ENCODE results near the gene VAV3.
"Not testable (repeated sequence)": the region's sequence is repeated elsewhere in the genome, so short reads cannot be mapped to it uniquely, and the experiment has no call there.

The VAV3 gene

DNA sequence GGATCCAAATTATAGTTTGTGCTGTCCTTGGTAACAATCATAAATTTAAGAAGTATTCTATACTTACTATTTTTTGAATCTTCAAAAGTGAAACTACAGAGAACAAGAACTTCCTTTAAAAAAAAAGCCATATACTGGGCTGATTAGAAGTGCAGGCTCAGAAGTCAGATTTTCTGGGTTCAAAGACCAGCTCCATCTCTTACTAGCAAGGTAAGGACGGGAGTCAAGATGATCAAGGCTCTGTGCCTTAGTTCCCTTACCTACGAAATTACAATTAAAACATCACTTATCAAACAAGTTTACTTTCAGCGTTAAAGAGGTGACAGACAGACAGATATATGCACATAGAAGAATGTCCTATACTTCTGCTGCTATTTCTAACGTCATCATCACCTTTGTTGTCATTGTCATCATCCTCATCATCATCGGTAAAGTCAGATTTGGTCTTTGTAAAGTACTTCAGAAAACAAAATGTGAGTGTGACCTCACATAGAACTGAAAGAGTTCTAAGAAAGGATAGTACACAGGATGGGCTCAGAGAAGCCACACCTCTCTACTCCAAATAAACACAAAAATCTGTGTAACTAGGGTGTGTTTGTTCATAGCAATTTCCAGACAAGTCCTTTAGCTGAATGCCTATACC, 178.7 kb downstream of the VAV3 start:
- DNase-seq: no peak

- DNase-seq: no peak
These were observed 179.3 kb downstream of the VAV3 start for GRCh38 chr1:107785496-107786202.

DNA sequence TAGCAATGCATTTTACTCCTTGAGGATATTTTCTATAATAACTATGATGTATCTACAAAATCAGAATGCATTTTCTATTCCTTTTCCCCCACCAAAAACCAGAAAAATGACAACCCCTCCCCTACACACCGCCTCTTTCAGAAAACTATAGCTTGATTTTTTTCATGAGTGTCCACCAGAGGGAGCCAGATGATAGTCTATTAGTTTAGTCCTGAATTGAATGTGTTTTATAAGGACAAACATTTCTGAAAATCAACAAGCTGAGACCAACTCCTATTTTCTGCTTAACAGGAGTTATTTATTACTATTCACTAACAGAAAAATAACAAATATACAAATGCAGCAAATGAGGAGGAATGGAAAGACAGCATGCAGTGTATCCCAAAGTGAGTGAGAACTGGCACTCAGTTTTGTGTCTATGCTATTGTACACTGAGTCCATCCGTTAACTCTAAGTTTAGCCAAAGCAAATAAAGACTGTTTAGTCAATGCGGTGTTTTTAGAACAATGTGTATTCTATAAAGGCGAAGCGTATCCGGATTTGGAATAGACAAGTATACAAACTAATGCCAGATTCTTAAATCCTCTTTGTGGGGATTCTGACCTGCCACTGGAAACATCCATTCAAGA, 182.6 kb downstream of the VAV3 start:
- no peak for DNase-seq

GRCh38 chr1:107781245-107781644, 183.7 kb downstream of the VAV3 start:
- DNase-seq: no peak

- DNase-seq: no peak
These were observed 187.3 kb downstream of the VAV3 start for GRCh38 chr1:107777664-107778047.

DNA sequence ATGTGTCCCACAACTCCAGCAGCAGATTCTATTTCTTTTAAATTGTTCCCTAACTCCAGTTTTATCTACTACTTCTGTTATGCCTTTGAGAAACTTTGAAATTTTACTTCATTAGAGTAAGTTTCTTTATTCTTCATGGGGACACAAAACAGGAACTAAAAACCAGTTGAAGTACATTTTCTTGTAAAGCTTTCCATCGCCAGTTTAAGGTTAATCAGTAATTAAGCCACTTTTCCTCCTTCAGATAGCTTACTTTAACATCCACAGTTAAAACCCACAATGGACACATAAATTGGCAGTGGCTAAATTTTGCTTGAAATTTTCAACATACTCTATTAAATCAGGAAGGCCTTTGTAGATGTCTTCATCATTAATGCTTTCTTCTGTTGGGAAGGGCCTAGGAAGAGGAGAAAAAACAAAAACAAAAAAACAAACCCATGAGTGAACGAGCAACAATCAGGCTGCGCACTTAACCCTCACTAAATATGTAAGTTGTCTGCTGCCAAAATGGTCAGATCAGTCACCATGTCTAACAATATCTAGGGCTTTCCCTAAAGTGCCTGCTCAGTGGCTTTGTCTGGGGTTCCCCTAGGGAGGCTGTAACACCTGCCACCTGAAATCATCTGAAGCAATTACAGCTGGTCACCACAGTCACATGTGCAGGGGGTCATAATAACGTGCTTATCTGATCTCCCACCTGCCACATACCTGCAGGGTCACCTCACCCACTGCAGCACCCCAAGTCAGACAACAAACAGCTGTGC, 187.9 kb downstream of the VAV3 start:
- DNase-seq: peak; percentile 26

GRCh38 chr1:107771377-107771776, 193.6 kb downstream of the VAV3 start:
- no peak for DNase-seq

DNA sequence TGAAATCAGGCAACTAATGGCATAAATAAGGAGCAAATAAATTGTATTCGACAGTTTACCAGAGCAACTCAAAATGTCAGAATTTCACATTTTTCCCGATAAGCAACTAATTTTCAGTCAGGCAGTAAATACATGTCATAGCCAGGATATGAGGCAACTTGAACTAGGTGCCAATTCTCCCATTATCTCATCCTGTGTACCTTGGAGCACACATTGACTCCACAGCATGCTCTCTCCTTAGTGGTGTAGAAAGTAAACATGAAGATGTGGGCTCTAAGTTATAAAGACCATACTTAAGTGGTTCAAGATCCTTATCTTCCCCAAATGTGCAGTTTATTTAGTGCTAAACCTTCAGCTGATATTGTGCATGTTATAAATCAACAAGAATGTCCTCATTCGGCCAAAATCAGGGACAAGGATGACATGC, 197.8 kb downstream of the VAV3 start:
- no peak for DNase-seq

DNA sequence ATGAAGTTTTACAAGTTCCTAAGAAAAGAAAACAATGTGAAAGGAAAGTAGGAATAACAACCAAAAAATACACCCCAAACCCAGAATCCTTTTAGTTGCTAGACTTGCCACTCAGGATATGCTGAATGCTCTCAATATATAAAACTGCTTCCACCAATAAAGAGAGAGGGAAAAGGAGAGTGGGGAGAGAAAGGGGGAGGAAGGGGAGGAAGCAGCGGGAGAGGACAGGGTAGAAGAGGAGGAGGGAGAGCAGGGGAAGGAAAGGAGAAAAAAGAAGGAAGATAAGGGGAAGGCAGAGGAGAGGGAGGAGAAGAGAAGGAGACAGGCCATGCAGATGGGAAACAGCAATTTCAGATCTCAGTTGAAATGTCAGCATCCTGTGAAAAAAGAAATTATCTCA, 198.4 kb downstream of the VAV3 start:
- DNase-seq: no peak

- DNase-seq: no peak
These were observed 202.1 kb downstream of the VAV3 start for GRCh38 chr1:107762751-107763390.

DNA sequence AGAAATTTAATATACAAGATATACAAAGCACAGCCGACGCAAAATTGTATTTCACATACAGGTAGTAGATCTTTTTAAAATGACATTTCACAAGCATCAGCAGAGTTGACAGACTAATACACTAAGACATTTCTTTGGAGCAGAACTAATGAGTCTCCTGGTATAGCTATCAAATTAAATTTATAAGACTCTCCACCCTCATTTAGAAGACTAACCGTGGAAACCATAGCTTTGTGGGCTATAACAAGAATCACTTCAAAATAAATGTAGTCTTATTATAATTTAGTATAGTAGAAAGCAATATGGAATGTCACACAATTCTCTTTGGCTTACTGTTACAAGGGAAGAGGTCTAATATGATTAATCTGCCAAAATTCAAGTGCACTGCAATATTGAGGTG, 204.9 kb downstream of the VAV3 start:
- no peak for DNase-seq

DNA sequence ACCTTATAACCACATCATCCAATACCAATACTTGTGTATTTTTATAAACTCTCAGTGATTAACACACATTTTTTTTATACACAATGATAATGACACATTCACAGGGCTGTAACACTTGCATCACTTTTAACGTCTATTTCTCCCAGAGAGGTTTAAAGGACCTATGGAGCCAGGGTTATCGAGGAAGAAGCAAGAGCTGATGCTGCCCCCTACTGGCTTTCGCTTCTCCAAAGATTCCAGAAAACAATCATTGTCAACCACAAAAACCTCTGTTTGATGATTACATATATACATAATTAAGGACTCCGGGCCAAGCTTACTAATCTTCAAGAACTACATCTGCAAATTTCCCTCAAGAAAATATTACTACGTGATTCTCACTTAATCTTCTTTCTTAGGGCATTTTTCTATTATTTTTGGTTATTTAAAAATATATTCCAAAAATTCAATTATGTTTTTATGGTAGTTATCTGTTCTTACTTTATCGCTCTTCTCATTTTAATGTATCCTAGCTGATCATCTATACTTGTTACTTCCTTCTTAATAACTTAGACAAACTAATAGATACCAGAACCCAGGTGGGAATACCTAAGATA, 214.5 kb downstream of the VAV3 start:
- no peak for DNase-seq

DNA sequence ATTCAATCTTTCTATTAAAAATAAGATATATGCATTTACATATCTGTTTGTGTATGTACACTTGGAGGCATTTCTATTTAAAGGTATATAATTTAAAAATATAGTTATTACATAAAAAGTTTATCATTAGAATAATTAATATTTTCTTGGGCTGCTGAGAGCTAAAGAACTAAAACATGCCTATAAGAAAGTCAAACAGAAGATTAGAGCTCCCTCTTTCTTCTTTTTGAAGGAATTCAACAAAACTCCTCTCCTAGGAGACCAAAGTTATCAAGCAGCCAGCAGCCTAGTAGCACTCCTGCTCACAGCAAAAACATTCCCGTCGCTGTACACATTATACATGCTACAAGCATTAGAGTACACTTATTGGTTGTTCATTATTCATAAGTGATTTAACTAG, 216.4 kb downstream of the VAV3 start:
- no peak for DNase-seq

DNA sequence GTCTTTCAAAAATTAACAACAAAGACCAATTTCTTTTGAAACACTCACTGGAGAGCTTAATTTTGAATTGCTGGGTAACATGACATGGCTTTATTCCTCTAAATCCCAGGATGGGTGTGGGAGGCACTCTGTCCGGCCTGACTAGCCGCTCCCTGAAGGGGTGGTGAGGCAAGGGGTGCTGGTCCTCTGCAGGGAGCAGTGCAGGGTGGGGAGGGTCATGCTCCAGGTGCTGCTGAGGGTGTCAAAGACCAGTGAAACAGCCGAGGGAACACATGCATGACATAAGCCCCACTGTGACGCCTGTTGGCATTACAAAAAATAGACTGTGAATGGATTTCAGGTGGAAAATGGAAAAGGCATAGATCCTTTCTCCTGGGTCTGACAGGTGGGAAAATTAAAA, 223.7 kb downstream of the VAV3 start:
- no peak for DNase-seq

- DNase-seq: no peak
These were observed 224.4 kb downstream of the VAV3 start for GRCh38 chr1:107740579-107740978.

- DNase-seq: no peak
These were observed 225.3 kb downstream of the VAV3 start for GRCh38 chr1:107739651-107740050.

DNA sequence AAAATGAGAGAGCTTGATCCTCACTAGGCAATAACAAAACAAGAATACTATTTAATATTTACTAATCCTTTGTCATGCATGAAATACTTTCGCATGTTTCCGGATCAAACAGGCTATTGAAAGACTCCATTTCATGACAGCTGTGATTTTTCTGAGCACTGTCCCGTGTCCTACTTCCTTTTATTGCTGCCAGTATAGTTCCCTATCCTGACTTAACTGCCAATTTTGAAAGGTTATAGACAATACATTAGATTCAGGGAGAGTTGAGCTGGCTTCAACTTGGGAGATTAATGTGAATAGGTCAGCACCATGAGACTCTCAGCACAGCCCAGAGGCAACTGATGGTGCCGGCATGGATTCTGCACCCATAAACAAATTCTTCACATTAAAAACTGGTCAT, 225.8 kb downstream of the VAV3 start:
- no peak for DNase-seq

- not testable (repeated sequence) for DNase-seq
These were observed 231.6 kb downstream of the VAV3 start for GRCh38 chr1:107733401-107733800.

- DNase-seq: no peak
These were observed 237.1 kb downstream of the VAV3 start for GRCh38 chr1:107727866-107728265.

GRCh38 chr1:107726860-107727259, 238.1 kb downstream of the VAV3 start:
- no peak for DNase-seq

- no peak for DNase-seq
These were observed 240.3 kb downstream of the VAV3 start for GRCh38 chr1:107724648-107725047.

GRCh38 chr1:107720210-107720609, 244.8 kb downstream of the VAV3 start:
- DNase-seq: not testable (repeated sequence)

DNA sequence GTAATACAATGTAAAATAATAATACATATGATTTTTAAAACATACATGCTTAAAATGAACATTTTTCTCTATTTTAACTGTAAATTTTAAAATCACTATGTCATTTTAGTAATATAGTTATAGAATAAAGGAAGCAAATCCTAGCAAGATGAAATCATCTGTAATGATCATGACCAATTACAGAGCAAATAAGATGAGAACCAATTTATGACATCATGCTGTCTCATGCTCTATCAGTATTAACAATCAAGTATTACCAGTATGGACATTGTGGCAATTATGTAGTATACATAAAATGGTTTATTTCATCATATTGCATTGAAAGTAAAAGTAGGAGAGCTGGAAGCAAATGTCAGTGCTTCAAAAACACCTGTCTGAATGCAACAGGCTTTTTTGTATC, 255.0 kb downstream of the VAV3 start:
- no peak for DNase-seq

Measured in NCI-H1436 treated with DMSO at 0.1 percent for 48 hours (cell line).